Measurements from ENCODE around the gene TMPRSS12. TPM values are rescaled to one million over a fixed set of nuclear protein-coding genes. Genes with fewer than 3 reads are reported as not detected.

Gene TMPRSS12
- total and polyA plus RNA-seq, 2 experiments from 2014 or later: not detected

GRCh38 chr12:50934981-50935807 is 92.5 kb downstream of the TMPRSS12 start (continued):
- no peak for TF ChIP-seq REST (IDR thresholded peaks at IDR 0.05; ENCODE audit: unreplicated experiment)
- no peak for TF ChIP-seq EZH2phosphoT487 (IDR thresholded peaks at IDR 0.05; ENCODE audit: unreplicated experiment)
- no peak for TF ChIP-seq EZH2 (IDR thresholded peaks at IDR 0.05; ENCODE audit: low read depth, unreplicated experiment)
- no peak for TF ChIP-seq CTCF (conservative IDR thresholded peaks at IDR 0.05; ENCODE audit: low read depth in 2 of 2)
- no peak for TF ChIP-seq CREB1 (CRISPR knock-in tag; IDR thresholded peaks at IDR 0.05; ENCODE audit: low read depth)
- no peak for TF ChIP-seq JUNB (IDR thresholded peaks at IDR 0.05; ENCODE audit: unreplicated experiment)
- TF ChIP-seq ZNF331 (CRISPR knock-in tag; IDR thresholded peaks at IDR 0.05; ENCODE audit: low read depth): no peak
- TF ChIP-seq NANOG (IDR thresholded peaks at IDR 0.05; ENCODE audit: borderline replicate concordance): no peak
- TF ChIP-seq ZNF114 (CRISPR knock-in tag; IDR thresholded peaks at IDR 0.05): no peak
- TF ChIP-seq POLR2AphosphoS5 (IDR thresholded peaks at IDR 0.05; ENCODE audit: low read depth): no peak
- TF ChIP-seq, protein P1, sequence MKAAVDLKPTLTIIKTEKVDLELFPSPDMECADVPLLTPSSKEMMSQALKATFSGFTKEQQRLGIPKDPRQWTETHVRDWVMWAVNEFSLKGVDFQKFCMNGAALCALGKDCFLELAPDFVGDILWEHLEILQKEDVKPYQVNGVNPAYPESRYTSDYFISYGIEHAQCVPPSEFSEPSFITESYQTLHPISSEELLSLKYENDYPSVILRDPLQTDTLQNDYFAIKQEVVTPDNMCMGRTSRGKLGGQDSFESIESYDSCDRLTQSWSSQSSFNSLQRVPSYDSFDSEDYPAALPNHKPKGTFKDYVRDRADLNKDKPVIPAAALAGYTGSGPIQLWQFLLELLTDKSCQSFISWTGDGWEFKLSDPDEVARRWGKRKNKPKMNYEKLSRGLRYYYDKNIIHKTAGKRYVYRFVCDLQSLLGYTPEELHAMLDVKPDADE (IDR thresholded peaks at IDR 0.05): no peak
